IPS DF 6.9 (cell line): ENCODE results near the gene FAHD2A.
"Not testable (repeated sequence)": the region's sequence is repeated elsewhere in the genome, so short reads cannot be mapped to it uniquely, and the experiment has no call there.

Experiments used
- DNase-seq: peaks from one replicate; pipeline ENCODE4 v3.0.0-alpha.2; 2013; ENCODE audit warnings: low read depth, low spot score
- H3K27ac ChIP-seq: one replicate; pipeline ENCODE4 v1.5.1; 2013; ENCODE audit warnings: low read length, control low read depth
- H3K27me3 ChIP-seq: 2 replicates; pipeline ENCODE4 v1.6.1; 2013; ENCODE audit warnings: mild to moderate bottlenecking, low read length; ENCODE audit not compliant: control insufficient read depth, insufficient read depth
- H3K36me3 ChIP-seq: 2 replicates; pipeline ENCODE4 v1.6.1; 2013; ENCODE audit warnings: low read length; ENCODE audit not compliant: control insufficient read depth, insufficient read depth
- H3K4me1 ChIP-seq: 2 replicates; pipeline ENCODE4 v1.6.1; 2013; ENCODE audit warnings: low read length; ENCODE audit not compliant: control insufficient read depth, insufficient read depth
- H3K4me3 ChIP-seq: 2 replicates; pipeline ENCODE4 v1.5.1; 2013; ENCODE audit warnings: mild to moderate bottlenecking, low read length
- H3K9me3 ChIP-seq: 2 replicates; pipeline ENCODE4 v1.6.1; 2013; ENCODE audit warnings: low read length, inconsistent platforms; ENCODE audit not compliant: control insufficient read depth, insufficient read depth
- WGBS: extraction: QIAGEN DNeasy Blood & Tissue Kit; methylation state at CpG from one replicate; pipeline ENCODE4 v1.1.7; 2013; ENCODE audit warnings: mixed read lengths, missing lambda C conversion rate; ENCODE audit not compliant: insufficient read length, insufficient coverage; 5-methylcytosine and 5-hydroxymethylcytosine counted together

FAHD2A gene

DNA sequence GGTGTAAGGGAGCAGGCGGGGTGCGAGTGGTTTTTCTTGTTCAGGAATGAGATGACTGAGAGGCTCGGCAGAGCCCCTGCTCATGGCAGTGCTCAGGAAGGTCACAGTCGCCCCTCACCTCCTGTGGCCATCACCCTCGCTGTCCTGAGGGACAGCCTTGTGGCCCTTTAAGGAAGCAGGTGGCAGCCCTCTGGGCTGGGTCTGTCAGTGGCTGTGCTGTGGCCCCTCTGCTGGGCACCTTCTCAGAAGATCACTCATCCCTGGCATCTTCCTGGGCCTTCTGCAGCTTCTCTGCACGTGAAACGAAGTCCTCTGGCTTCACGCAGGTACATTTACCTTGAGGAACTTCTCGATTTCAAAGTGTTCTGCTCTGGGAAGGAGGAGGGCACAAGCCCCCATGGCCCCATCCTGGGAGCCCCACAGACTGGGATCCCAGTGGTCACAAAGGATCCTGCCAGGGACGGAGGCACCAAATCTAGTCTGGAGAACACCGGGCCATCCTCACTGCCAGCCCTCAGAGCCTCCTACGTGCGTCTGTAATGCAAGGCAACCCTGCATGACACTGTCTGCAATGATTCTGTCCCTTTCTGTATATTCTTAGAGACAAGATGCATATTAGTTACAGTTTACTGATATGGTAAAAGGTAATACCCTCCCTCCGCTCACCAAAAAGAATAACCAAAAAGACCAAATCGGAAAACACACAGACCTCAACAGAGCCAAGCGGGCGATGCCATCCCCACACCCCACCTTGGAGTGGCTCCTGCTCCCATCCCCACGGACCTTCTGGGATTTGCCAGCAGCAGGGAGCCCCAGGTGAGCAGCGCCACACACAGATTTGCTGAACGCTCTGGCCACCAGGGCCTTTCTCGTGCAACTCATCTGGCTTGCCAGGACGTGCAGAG lies 25.9 kb upstream of the FAHD2A start:
- Histone ChIP-seq H3K4me1 (no peaks in the 10 kb centered on the region), H3K4me3 (no peak overlapping the region), H3K9me3 (no peaks in the 10 kb centered on the region), H3K36me3 (no peaks in the 10 kb centered on the region), H3K27me3 (no peaks in the 10 kb centered on the region), H3K27ac (no peak overlapping the region)
- no peak for DNase-seq
- WGBS = no CpG with 5 or more reads among the region's 22 CpGs

DNA sequence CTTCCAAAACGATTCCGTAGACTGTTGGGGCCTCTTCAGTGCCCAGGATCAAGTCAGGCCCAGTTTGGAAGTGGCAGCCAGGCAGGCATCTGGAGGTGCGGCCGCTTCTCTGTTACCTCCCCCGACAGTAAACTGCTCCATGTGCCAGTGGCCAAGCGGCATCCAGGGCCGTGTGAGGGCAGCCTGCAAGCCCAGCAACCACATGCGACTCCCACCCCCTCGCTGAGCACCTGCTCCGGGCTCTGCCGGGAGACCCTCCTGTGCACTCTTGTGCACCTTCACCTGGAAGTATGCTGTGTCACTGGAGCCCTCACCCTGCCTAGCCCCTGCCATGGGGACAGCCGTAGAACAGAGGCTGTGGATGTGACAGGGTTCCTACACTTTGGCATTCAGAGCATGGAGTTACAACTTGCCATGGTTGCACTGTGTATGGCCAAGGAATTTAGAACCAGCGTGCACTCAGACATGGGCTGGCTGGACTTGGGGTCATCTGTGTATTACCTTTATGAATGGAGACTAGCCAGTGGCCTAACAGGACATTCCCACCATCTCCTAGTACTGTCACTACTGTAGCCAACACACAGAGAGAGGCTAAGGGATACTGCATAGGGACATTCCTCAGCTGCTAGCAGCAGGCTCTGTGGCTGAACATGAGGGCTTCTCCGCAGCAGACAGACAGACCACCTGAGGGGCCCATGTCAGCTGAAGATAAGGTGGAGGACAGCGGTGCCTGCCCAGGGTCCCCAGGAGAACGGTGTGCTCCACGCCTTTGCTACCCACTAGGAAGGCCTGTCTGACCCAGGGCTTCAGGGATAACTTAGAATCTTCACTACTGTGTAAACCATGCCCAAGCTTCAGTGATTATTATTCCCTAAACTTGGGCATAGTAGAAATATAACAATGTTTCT lies 25.0 kb upstream of the FAHD2A start:
- DNase-seq = no peak
- no peak overlapping the region for H3K27ac ChIP-seq
- H3K4me3 ChIP-seq = no peak overlapping the region
- no CpG with 5 or more reads among the region's 17 CpGs for WGBS
- no peaks in the 10 kb centered on the region for H3K27me3 ChIP-seq
- H3K9me3 ChIP-seq = no peaks in the 10 kb centered on the region
- H3K36me3 ChIP-seq = no peaks in the 10 kb centered on the region; the same call in 1 of the 2 replicates
- no peaks in the 10 kb centered on the region for H3K4me1 ChIP-seq

DNA sequence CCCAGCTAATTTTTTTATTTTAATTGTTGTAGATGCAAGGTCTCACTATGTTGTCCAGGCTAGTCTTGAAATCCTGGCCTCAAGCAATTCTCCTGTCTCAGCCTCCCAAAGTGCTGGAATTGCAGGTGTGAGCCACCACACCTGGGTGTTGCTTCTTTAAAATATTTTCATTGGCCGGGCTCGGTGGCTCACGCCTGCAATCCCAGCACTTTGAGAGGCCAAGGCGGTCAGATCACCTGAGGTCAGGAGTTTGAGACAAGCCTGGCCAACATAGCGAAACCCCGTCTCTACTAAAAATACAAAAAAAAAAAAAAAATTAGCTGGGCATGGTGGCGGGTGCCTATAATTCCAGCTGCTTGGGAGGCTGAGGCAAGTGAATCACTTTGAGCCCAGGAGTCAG lies 24.2 kb upstream of the FAHD2A start:
- not testable (repeated sequence) for H3K36me3 ChIP-seq, H3K4me1 ChIP-seq, DNase-seq, H3K27ac ChIP-seq, H3K4me3 ChIP-seq, H3K27me3 ChIP-seq, H3K9me3 ChIP-seq
- no CpG with 5 or more reads among the region's 7 CpGs for WGBS

DNA sequence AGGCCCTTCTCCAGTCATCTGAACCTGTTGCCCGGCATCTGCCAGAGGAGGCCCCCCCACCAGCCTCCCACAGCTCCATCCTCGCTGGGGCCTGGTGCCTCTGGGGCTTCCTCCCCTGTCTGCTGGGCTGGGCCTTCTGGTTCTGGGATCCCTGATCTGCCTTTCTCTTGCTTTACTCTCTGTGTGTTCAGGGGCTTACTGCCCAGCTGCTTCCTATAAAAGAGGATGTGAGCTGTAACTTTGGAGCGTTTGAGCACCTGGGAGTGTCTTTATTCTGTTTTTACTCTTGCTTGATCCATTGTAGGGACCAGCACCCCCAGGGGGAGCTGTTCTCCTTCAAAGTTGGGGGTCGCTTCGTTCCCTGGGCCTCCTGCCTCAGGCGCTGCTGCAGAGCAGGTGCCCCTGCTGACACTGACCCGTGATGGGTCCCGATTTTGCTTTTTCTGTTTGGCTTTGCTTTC lies 23.1 kb upstream of the FAHD2A start:
- WGBS = no CpG with 5 or more reads among the region's 8 CpGs
- Histone ChIP-seq H3K4me3 (no peak overlapping the region), H3K27ac (no peak overlapping the region), H3K27me3 (no peaks in the 10 kb centered on the region), H3K36me3 (no peaks in the 10 kb centered on the region; the same call in 1 of the 2 replicates), H3K9me3 (no peaks in the 10 kb centered on the region), H3K4me1 (no peaks in the 10 kb centered on the region)
- no peak for DNase-seq

DNA sequence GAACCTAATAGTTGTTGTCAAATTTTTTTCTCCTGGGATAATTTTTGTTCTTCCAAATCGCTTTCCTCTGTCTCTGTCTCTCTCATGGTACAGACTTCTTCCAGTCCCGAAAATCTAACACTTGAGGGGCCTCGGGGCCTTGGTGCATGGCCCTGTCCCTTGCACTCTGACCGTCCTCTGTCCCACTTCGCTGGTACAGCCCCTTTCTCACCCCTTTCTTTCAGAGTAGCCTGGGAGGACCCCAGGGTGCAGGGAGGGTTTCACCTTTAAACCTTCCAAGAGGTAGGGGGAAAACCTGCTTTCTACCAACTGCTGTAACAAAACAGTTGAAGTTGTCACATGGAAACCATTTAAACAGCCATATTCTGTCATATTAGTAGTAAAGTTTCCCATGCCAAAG lies 22.2 kb upstream of the FAHD2A start:
- H3K36me3 ChIP-seq = no peaks in the 10 kb centered on the region; the same call in 1 of the 2 replicates
- no peaks in the 10 kb centered on the region for H3K27me3 ChIP-seq
- WGBS = no CpG with 5 or more reads among the region's 5 CpGs
- H3K9me3 ChIP-seq = no peaks in the 10 kb centered on the region
- no peaks in the 10 kb centered on the region for H3K4me1 ChIP-seq
- no peak for DNase-seq
- H3K4me3 ChIP-seq = no peak overlapping the region
- H3K27ac ChIP-seq = no peak overlapping the region

DNA sequence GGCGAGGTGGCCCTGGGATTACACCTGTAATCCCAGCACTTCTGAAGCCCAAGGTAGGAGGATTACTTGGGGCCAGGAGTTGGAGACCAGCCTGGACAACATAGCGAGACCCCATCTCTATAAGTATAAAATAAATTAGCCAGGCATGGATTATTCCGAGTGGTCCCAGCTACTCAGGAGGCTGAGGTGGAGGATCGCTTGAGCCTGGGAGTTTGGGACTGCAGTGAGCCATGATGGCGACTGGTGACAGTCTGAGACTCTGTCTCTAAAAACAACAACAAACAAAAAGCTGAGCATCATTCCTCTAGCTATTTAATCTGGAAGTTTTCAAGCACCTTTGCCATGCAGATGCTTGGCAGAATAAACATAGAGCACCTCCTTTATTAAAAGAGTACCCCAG lies 21.8 kb upstream of the FAHD2A start:
- DNase-seq = no peak
- no CpG with 5 or more reads among the region's 5 CpGs for WGBS
- H3K4me1 ChIP-seq = no peaks in the 10 kb centered on the region
- H3K9me3 ChIP-seq = no peaks in the 10 kb centered on the region
- no peak overlapping the region for H3K4me3 ChIP-seq
- H3K27ac ChIP-seq = no peak overlapping the region
- H3K27me3 ChIP-seq = no peaks in the 10 kb centered on the region
- H3K36me3 ChIP-seq = no peaks in the 10 kb centered on the region; the same call in 1 of the 2 replicates

DNA sequence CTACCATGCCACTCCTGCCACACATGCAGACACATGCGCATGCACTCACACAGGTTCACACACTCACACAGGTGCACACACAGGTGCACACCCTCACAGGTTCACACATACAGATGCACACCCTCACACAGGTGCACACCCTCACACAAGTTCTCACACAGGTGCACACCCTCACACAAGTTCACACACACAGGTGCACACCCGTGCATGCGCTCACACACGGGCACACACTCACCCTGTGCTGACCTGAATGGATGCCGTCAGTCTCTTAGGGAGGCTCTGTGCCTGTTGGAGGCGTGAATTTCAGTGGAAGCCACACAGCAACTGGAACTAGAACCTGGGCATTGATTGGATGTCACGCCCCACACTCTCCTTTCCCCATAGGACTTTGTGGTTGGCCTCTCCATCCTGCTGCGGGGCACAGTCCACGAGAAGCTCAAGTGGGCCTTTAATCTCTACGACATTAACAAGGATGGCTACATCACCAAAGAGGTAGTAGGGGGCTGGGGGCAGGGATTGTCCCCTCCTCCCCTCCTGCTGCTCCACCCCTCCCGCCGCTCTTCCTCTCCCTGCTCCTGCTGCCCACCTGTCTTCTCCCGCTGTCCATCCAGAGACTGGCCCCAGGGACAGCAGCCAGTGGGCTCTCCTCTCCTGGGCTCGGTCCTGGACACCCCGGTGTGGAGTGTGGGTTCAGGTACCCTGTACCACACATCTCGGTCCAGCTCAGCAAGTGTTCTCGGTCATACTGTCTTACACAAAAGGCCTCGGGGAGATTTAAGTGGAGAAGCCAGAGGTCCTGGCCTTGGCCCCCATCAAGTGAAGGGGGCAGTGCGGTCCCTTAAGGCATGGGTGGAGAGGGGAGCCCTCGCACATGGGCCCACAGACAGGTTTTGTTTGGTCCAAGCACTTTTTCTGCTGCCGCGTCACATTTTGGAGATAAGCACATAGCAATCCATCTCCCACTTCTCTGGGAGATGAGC lies 21.0 kb upstream of the FAHD2A start:
- H3K27ac ChIP-seq = no peak overlapping the region
- no CpG with 5 or more reads among the region's 22 CpGs for WGBS
- no peak overlapping the region for H3K4me3 ChIP-seq
- no peaks in the 10 kb centered on the region for H3K9me3 ChIP-seq
- DNase-seq = no peak
- no peaks in the 10 kb centered on the region for H3K4me1 ChIP-seq
- no peaks in the 10 kb centered on the region; the same call in 1 of the 2 replicates for H3K36me3 ChIP-seq
- no peaks in the 10 kb centered on the region for H3K27me3 ChIP-seq

DNA sequence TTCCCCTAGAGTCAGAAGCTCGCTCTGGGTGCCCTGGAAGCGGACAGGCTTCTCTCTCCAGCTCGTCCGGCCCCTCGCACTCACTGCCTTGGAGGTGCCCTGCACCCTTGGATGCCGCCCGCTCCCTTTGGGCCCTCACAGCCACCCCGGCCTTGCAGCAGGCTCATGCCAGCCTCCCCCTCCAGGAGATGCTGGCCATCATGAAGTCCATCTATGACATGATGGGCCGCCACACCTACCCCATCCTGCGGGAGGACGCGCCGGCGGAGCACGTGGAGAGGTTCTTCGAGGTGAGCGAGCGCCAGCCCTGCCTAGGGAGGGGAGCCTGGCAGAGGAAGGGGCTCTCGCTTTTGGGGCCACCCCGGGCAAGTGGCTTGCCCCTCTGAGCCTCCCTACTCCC lies 20.3 kb upstream of the FAHD2A start:
- WGBS = no CpG with 5 or more reads among the region's 20 CpGs
- no peak for DNase-seq
- H3K27ac ChIP-seq = no peak overlapping the region
- no peaks in the 10 kb centered on the region; the same call in 1 of the 2 replicates for H3K36me3 ChIP-seq
- H3K9me3 ChIP-seq = no peaks in the 10 kb centered on the region
- H3K4me1 ChIP-seq = no peaks in the 10 kb centered on the region
- no peaks in the 10 kb centered on the region for H3K27me3 ChIP-seq
- no peak overlapping the region for H3K4me3 ChIP-seq

DNA sequence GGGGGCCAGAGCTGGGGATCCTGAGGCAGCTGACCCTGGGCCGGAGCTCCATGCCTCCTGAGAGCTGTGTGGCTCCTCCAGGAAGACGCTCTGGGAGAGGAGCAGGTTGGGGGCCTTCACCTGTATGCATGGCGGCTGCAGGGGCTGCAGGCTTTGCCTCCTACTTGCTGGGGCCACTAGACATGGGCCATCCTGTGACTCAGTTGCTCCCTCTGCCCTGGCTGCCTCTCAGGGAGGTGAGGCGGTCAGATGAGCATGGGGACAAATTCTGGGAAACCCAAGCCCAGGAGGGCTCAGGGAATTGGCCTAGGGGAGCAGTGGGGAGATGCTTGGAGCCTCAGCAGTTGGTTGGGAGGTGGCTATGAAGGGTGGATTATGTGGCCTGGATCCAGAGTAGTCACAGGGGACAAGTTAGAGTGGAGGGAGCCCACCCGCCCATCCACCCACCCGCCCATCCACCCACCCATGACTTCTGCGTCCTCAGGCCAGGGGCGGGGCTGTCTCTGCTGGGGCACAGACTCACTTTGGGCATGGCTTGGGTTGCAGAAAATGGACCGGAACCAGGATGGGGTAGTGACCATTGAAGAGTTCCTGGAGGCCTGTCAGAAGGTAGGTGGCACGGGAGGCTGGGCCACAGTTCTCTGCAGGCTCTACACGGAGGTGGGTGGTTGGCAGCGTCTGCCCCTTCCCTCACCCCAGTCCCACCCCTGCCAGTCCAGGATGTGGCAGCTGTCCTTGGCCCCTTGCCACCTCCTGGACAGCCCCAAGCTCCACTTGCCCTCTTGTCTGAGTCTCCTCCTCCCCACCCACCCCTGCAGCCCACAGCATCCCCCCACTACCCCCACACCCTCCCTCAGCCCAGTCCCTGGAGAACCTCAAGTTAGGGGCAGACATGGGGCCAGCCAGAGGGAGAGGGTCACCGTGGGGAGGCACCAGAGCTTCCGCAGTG lies 19.5 kb upstream of the FAHD2A start:
- Histone ChIP-seq H3K9me3 (no peaks in the 10 kb centered on the region), H3K27me3 (no peaks in the 10 kb centered on the region), H3K36me3 (no peaks in the 10 kb centered on the region; the same call in 1 of the 2 replicates), H3K4me1 (no peaks in the 10 kb centered on the region), H3K4me3 (no peak overlapping the region), H3K27ac (no peak overlapping the region)
- WGBS = no CpG with 5 or more reads among the region's 14 CpGs
- DNase-seq = no peak
